Measurements from ENCODE around the gene TMCO1. TPM values are rescaled to one million over a fixed set of nuclear protein-coding genes. Genes with fewer than 3 reads are reported as not detected.

The TMCO1 gene
- total and polyA plus RNA-seq, 12 donors: 33.4 to 280 (median 120) TPM

- Histone ChIP-seq H3K36me3 (replicated peaks in 1 of 2) (peaks cover 0 to 22% of the 10 kb centered on the region in 2 donors), H3K4me3 (no peak overlapping the region), H3K27me3 (no peaks in the 10 kb centered on the region), H3K4me1 (replicated peaks in 1 of 2) (peaks cover 0 to 18% of the 10 kb centered on the region in 2 donors), H3K9me3 (replicated peaks in 1 of 3) (no peaks in the 10 kb centered on the region), H3K27ac (no peak overlapping the region)
- intact Hi-C loops (cut with DNase I): no loop called here
- no peak for TF ChIP-seq POLR2A (IDR thresholded peaks at IDR 0.05)
- no peak for TF ChIP-seq CTCF (IDR thresholded peaks at IDR 0.05)
- no peak for DNase-seq
Observed at GRCh38 chr1:165759095-165759494, 9.6 kb downstream of the TMCO1 start.

GRCh38 chr1:165755393-165756010, 13.2 kb downstream of the TMCO1 start:
- H3K36me3 ChIP-seq (replicated peaks in 1 of 2): peaks cover 0 to 31% of the 10 kb centered on the region in 2 donors
- intact Hi-C loops (cut with DNase I): no loop called here

GRCh38 chr1:165753934-165754333, 14.7 kb downstream of the TMCO1 start:
- Histone ChIP-seq H3K27me3 (no peaks in the 10 kb centered on the region), H3K36me3 (replicated peaks in 1 of 2) (peaks cover 0 to 31% of the 10 kb centered on the region in 2 donors)
- TF ChIP-seq CTCF (IDR thresholded peaks at IDR 0.05) (no peak), POLR2A (IDR thresholded peaks at IDR 0.05) (no peak)

More at GRCh38 chr1:165755393-165756010, 13.2 kb downstream of the TMCO1 start:
- no peaks in the 10 kb centered on the region for H3K27me3 ChIP-seq
- TF ChIP-seq CTCF (IDR thresholded peaks at IDR 0.05): no peak
- no peak for TF ChIP-seq POLR2A (IDR thresholded peaks at IDR 0.05)
- no peaks in the 10 kb centered on the region for H3K9me3 ChIP-seq (replicated peaks in 1 of 3)
- DNase-seq: no peak
- peaks cover 0 to 12% of the 10 kb centered on the region in 2 donors for H3K4me1 ChIP-seq (replicated peaks in 1 of 2)
- no peak overlapping the region for H3K27ac ChIP-seq
- H3K4me3 ChIP-seq: no peak overlapping the region

GRCh38 chr1:165748550-165748949, 20.1 kb downstream of the TMCO1 start:
- no peak for DNase-seq
- H3K27me3 ChIP-seq: no peaks in the 10 kb centered on the region
- intact Hi-C loops (cut with DNase I): no loop called here
- H3K9me3 ChIP-seq (replicated peaks in 1 of 3): no peaks in the 10 kb centered on the region
- 93 to 100% (median 96%) methylated on average over 1 of the region's 1 CpG for WGBS, 4 donors
- no peak overlapping the region for H3K4me3 ChIP-seq
- no peak overlapping the region for H3K27ac ChIP-seq
- peaks cover 0 to 28% of the 10 kb centered on the region in 2 donors for H3K36me3 ChIP-seq (replicated peaks in 1 of 2)
- no peak for TF ChIP-seq CTCF (IDR thresholded peaks at IDR 0.05)
- no peak for TF ChIP-seq POLR2A (IDR thresholded peaks at IDR 0.05)
- H3K4me1 ChIP-seq (replicated peaks in 1 of 2): no peaks in the 10 kb centered on the region

More at GRCh38 chr1:165753934-165754333, 14.7 kb downstream of the TMCO1 start:
- H3K9me3 ChIP-seq (replicated peaks in 1 of 3): no peaks in the 10 kb centered on the region
- H3K4me1 ChIP-seq (replicated peaks in 1 of 2): peaks cover 0 to 12% of the 10 kb centered on the region in 2 donors
- H3K4me3 ChIP-seq: no peak overlapping the region
- DNase-seq: no peak
- no peak overlapping the region for H3K27ac ChIP-seq
- intact Hi-C loops (cut with DNase I): no loop called here
